Activated T-cell treated with anti-CD3 and anti-CD28 coated beads, Interleukin-2, amount 50 U/mL, for 48 hours (primary cell): ENCODE results near the gene SLC6A9.

Source experiments
- DNase-seq, 2 experiments: peaks; one replicate each; pipeline ENCODE4 v3.0.0-alpha.2; 2020

The SLC6A9 gene

DNA sequence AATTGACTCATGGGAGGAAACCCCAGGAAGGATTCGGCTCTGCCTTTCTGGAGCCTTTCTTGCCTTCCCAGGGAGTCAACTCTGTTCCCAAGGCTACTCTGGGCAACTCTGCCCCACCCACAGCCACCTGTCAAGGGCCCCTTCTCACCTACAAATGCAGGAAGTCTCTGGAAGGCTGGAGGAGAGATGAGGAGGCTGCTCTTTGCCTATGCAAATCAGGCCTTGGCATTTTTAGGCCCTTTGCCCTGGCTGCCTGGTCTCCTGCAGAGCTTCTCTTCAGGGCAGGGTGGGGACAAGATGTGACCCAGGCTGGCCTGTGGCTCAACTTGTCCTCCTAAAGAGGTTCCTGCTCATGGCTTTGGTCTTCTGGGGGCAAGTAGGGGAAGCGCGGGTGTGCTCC is 5.4 kb downstream of the SLC6A9 start:
- no peak for DNase-seq

DNA sequence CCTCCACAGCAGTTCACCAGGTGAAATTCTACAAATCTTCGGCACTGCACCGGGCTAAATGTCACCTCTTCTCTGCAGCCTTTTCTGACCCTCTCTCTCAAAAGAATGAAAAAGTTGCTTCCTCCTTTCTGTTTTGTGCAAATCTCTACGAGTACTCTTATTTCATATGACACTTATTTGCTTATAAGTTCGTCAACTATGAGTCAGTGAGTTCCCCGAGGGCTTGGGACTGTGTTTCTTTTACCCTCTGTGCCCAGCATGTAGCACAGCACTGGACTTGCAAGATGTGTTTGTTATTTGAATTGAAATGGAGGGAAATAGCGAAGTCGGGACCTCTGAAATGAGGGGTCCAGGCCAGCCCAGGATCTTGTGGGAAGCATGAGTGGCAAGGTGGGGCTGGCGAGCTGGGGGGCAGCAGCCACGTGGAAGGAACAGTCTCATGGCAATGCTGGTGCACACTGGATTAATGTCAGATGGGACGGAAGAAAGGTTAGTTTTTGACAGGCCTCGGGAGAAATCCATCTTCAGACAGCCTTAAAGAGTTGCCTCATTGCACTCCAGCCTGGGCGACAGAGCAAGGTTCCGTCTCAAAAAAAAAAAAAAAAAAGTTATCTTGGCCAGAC is 6.2 kb downstream of the SLC6A9 start:
- no peak for DNase-seq

DNA sequence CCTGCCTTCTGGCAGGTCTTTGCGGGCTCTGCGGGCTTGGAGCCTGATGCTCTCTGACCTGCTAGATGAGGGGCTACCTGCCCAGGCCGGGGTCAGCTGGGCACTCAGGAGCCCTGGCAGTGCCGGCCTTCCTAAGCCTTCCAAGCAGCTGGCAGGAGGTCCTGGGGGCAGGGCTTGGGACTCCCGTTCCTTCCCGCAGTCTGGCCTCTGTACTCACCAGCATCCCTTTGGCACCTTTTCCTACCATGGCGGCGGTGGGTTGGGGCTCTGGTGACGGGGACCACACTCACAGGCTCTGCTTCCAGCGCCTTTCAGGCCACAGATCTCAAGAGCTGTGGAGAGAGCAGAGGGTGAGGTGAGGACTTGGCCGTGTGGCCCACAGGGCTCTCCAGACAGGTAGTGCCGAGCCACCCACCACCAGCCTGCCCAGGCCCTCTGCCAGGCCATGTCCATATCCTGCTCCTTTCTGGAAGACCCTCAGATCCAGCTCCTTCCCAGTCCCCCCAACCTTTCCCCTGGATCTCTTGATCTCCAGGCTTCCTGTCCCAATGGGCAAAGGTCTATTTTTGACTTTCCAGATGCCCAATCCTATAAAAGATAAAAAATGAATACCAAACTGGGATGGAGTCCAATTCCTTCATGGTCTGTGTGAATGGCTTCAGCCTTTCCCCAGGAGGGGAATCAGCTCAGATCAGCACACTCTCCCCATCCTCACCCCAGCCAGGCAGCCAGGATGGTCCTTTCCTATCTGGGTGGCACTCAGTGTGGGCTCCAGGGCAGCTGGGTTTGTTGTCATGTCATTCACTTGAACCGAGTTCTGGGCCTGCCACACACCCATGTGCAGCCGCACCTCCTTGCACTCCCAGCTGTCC is 7.0 kb downstream of the SLC6A9 start:
- DNase-seq = no peak

DNA sequence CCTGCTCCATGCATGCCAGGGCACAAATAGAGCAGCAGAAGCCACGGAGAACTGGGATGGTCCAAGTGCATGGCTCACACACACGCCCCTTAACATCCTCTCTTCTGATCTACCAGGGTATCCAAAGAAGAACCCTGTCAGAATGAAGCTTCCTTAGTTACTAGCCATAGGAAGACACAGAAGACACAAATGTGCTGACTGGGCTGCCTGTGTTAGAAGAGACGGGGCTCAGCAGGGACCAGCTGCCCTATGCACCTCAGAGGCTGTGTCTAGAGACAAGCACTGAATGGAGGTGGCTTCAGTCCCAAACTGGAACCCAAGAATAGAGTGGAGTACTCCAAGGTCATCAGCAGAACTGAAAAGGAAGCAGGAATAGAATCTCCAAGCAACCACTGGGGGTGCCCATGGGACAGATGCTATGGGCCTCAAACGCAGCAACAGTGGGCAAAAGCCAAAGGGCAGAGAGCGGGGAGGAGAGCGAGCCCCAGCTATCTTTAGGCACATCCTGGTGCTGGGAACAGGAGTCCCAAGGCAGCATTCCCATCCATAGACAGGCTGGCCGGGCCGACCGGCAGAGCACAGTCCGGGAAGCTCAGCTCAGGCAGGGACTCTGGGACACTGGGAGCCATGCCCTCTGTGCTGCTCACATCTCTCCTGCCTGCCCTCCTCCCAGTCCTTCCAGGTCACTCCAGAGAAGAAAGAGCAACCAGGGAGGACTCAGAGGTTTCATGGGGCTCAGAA is 9.5 kb downstream of the SLC6A9 start:
- no peak for DNase-seq

DNA sequence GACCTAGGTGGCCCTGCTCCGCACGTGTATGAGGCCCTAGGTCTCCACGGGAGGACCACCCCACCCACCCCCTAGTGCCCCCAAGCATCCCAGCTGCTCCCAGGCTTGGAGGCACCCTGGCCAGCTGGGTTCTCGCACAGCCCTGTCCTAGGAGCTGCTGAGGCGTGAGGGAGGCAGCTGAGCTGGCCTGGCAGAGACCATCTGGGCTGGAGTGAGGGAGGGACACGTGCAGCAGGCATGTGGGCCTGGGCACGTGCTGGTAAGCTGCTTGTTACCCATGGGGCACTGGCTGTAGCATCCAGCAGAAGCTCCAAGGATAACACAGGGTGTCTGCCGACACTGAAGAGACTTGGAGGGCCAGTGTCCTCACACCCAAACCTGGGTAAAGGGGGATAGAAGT is 10.1 kb downstream of the SLC6A9 start:
- DNase-seq = no peak

DNA sequence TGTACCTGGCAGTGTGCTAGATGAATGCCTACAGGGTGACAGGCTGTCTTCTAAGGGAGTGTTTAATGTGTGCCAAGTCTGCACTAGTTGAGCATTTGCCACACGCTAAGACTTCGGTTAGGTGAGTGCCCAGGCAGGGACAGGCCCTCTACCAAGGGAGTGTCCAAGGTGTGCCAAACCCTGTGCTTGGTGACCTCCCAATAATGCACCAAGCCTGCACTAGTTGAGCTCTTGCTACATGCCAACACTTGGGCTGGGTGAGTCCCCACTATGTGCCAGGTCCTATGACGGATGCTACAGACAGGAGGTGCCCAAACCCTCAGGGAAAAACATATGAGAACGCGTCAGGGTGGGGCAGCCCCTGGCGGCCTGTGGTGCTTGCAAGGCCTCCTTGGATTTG is 10.8 kb downstream of the SLC6A9 start:
- DNase-seq = no peak

DNA sequence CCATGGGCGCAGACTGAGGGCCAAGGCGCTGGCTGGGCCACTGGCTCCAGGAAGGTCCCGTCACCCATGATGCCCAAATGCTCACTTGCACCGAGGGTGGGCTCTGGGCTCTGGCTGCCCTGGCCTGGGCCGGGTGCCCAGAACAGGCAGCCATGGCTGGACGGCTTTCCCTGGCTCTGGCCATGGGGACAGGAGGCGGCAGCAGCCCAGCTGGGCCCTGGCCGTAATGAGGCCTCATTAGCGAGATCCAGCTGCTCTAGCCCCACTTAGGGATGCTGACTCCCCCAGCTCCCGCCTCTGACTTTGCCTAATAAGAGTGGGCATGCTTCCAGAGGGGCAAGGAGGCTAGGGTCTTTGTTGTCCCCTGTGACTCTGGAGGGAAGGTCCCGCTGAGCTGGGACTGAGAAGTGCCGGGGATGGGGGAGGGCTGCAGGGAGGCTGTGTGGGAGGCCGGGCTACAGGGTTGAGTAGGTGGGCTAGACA is 11.8 kb downstream of the SLC6A9 start:
- no peak for DNase-seq

DNA sequence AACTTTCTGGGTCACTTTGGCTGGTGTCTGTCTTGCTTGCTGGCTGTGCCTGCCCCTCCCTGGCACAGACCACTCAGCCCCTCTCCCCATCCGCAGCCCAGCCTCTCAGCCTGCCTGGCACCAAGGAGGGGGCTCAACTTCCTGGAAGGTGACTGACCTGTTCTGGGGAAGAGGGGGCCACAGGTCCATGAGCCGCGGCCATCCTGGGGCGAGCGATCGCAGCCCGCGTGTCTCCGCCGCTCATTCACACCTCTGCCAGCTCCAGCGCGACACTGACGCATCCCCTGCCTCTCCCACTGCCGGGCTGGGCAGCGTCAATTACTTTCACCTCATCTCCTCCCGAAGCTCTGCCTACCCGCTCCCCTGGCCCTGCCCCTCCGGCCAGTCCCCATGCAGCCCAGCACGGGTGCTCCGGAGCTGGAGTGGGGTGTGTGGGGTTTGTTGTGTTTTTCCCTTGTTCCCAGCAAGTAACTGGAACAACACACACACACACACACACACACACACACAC is 14.3 kb downstream of the SLC6A9 start:
- DNase-seq = no peak

DNA sequence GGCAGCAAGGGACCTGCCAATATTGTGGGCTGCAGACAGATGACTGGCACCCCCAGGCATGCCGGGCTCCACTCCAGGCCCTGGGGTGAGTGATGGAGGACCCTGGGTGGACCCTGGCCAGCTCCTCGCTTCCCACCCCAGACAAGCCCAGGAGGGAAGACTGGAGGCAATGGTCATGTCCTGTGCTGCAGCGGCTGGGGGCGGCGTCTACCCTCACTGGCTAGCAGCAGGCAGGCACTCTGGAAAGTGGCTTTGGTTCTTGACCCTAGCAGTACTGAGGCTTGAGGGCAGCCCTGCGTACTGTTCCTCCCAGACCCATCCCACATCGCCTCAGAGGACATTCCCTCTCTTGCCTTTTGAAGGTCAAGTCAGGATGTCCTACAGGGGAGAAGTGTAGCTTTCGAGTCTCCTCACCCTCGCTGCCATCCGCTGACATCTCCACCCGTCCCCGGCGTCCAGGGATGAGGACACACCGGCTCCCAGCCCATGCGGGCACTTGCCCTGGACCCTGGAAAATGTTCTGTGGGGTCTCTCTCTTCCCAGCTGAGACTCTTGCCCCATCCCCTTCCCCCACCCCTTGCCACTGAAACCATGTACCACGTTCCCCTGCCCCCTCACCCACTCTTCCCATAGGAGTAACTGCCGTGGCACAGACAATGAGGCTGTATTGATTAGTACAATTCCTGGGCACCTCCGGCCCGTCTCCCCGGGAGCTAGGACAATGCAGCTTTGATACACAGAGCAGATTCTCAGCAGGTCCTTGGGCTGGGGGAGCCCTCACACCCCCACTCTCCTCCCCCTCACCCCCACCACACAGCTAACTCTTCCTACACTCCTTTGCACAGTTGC is 15.0 kb downstream of the SLC6A9 start:
- DNase-seq = no peak

DNA sequence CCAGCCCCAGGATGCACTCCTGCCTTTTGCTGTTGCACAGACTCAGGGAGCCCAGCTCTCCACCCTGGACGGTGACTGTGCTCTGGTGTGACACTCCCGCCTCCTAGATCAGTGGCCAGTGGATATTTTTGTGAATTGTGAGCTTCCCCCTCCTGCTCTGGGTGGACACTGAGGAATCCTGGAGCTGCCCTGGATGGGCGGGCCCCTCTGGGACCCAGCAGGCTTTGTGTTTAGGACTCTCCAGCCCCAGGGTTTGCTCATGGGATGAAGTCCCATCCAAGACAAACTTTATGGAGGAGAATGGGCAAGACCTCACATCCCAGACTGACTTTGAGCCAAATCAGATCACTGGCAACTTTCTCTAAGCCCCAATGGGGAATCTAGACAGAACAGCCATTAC is 16.1 kb downstream of the SLC6A9 start:
- no peak for DNase-seq

DNA sequence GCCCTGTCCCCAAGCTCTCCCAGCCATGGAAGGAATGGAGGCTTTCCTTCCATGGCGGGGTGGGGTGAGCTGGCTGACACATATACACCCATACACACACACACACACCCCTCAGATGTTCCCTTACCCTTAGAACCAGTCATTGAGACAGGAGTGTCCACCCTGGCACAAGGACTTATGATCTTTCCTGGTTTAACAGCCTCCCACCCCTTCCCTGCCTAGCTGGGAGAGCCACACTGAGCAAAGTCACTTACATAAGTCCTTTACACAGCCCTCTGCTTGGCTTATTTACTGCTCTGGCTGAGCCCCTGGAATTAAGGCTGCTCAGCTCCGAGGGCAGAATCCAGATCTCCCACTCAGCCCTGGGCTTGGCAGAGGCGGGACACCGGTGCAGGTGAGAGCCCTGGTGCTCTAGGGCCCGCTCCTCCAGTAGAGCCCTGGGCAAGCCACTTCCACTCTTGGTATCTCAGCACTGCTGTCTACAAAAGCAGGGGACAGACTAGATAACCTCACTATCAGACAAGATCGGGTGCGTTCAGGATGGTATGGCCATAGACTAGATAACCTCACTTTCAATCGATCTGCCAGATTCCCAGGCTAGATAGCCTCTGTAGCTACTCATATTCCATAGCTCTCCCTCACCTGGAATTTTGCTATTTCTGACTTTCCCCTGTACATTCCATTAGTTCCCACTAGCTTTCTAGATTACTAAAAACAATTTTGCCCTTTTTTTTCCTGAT is 16.7 kb downstream of the SLC6A9 start:
- DNase-seq = no peak

DNA sequence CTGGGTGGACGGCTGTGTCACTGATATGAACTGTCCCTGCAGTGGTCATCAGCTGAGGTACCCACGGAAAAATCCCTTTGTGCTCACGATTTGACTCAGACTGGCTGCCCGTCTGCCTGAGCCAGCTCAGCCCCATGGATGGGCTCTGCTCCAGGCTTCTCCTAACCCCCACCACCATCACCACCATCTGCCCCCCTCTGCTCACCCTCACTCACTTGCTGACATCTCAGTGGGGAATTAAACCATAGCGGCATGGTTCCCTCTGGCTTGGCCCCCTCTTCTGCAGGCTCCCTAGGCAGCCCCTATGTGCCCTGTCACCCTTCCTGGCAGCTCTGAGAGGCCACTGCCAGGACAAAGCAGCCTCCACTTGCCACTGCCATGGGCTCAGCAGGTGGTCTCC is 17.3 kb downstream of the SLC6A9 start:
- DNase-seq = no peak

DNA sequence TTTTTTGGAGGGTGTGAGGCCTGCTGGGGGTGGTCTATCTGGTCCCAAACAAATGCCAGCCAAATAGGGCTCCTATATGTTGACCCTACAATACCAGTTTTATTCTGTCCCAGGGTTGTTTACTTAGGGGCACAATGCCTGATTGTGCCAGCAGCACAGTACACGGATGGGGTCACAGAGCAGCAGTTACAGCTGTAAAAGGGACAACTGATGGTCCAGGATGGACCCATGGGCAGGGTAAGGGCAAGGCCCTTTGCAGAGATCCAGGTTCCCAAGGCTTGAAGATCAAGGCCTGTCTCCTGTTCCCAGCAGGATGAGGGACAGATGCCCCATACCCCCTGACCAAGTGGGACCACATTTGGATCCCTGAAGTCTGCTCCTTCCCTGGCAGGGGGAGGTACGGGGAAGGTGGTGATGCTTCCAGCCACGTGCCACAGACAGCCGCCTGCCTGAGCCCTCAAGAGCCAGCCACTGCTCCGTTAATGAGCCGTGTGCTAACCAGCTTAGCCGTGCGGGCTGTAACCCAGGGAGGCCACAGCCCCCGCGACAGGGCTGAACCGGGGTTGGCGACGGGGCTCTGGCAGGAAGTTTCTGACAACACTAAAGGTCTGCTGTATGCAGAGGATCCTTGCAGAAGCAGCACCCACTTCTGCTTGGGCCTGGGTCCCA is 18.2 kb downstream of the SLC6A9 start:
- DNase-seq = no peak

DNA sequence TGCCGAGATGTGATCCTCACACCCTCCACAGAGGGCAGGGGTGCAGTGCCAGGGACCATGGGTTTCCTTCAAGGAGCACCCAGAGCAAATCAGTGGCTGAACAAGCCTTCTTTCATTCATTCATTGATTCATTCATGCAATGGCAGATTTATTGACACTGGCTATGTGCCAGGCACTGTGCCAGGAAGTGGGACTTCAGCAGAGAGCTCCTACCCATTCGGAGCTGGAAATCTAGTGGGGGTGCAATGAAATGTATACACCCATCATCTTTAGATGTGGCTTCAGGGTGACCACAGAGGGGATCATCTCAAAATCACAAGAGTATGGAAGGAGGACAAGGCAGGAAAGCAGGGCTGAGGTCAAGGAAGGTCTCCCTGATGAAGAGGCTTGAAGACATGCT is 18.9 kb downstream of the SLC6A9 start:
- no peak for DNase-seq

DNA sequence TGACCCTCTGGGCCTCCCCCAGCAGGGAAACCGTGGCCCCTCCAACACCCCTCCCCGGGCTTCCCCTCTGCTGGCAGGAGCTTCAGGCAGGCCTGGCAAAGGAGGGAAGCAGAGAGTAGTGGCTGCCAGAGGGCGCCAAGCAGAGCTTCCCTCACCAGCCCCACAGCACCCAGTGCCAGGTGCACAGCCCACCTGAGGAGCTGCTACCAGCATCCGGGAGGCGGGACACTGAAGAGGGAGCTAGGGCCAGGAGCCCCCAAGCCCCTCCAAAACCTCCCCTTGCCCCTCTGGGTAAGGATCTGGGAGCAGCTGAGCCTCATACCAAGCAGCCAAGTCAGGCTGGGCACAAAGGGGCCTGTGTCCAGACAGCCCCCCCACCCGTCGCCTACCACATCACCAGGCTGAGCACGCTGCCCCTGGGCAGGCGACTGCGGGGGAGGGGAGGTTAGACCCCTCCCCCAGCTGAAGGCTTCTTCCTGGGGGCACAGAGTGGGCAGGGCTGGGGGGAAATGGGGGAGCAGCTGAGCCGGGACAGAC is 20.3 kb downstream of the SLC6A9 start:
- no peak for DNase-seq

DNA sequence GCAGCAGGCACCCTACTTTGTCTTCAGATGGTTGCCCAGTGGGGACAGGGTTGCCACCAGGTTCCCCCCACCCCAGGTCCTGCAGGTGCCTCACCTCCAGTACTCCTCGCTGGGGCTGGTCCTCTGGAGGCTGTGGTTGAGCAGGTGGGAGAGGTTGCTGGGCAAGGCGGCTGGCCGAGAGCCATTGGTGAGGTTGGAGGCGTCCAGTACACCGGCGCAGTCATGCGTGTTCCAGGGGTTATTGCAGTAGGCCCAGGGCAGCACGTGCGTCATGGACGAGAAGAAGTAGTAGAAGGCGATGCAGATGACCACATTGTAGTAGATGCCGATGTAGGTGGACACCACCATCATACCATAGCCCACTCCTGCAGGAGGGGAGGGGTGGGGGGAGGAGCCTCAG is 23.0 kb downstream of the SLC6A9 start:
- no peak for DNase-seq

DNA sequence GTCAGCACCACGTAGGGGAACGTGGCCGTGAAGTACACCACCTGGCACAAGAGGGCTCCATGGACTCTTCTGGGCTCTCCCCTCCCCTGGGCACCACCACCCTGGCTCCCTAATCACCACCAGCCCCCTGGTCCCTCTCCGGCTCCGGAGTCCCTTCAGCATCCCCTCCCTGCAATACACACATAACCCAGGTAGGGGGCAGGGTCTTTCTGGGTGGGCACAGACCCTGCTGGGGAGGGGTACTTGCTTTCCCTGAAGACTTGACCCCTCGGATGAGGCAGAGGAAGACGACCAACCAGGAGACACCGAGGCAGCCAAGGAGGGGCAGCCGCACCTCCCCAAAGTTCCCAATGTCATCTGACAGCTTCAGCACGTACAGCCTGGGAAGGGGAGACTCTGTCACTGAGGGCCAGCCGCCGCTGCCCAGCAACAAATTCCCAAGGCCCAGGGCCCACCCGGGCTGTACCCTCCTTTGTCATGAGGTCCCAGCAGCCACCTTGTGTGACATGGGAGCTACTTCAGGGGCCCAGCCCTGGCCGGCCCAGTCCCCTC is 28.6 kb downstream of the SLC6A9 start:
- no peak for DNase-seq

DNA sequence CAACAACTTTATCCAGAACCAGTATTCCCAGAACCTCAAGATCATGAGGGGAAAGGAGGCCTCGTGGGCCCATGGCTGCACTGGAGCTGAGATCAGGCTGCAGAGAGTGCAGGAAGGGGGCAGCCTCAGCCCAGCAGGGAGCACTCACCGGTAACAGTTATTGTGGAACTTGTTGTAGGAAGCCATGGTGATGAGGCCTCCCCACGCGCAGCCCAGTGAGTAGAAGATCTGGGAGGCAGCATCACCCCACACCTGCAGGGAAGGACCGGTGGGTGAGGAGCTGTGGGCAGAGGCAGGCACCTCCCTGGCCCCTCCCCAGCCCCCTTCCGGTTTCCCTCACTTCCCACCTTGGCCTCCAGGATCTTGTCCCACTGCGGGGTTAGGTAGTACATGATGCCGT is 29.1 kb downstream of the SLC6A9 start:
- DNase-seq = no peak

DNA sequence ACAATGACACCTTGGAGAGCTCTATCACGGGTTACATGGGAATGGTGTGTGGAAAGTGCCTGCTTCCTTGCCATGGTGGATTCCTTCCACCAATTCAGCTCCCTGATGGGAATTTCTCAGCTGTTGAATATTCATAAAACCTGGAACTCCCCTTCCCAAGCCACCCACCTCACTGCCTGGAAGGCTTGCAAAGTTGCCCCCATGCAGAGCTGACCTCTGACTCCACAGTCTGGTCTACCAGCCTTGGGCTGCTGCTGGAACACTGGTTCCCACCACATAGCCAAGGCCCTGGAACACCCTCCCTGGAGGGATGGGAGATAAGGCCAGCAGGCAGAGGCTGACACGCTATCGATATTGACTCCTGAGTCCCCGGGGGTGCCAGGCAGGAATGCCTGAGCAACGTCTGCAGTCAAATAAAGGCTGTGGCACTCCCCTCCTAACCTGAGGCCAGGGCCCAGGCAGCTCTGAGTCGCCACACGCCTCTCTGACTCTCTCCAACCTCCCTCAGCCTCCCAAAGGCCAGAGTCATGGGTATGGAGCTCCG is 31.1 kb downstream of the SLC6A9 start:
- DNase-seq = no peak

DNA sequence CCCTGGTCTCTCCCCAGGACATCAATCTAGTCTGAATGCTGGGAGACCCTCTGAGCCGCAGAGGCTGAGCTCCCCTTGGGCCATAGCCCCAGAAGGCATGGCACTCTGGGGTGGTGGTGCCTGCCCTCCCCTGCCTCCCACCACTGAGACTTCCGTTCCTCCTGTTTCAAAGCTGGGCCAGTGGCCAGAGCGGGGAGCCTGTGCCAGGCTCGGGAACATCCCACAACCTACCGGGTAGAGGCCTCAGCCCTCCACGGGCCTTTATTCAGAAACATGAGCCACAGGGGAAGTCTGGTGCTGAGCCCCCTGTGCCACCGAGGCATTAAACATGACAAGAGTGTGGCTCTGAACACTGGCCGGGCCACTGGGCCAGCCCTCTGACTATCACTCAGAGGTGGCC is 31.8 kb downstream of the SLC6A9 start:
- no peak for DNase-seq
